Measurements from ENCODE around the gene OTOG.
A peak's percentile ranks its signal among the peaks of the same experiment; 100 is the strongest.

Gene OTOG

DNA sequence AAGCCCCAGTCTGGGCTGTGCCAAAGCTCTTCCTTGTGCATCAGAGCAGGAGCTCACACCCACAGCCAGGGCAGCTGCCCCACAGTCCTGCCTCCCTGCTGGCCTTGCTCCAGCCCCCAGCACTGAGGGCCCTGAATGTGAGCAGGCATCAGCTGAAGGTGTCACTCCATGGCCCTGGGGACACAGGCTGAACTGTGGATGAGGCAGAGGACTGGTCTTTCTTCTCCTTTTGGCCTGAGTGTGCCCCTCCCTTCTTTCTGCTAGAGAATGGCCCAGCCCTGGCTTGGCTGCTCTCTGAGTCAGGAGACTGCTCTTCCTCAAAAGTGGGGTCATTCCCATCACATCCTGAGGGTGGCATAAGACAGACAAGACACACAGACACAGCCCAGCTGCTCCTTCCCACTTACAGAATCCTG, 16.2 kb downstream of the OTOG start:
- DNase-seq (ENCODE audit: low read depth) = peak; percentile 52
- no peak overlapping the region for H3K4me3 ChIP-seq (ENCODE audit: low read depth, low read length)
- TF ChIP-seq, protein P1, sequence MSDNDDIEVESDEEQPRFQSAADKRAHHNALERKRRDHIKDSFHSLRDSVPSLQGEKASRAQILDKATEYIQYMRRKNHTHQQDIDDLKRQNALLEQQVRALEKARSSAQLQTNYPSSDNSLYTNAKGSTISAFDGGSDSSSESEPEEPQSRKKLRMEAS (IDR thresholded peaks at IDR 0.05; ENCODE audit: low read depth, low read length) = no peak
- TF ChIP-seq POLR2A (IDR thresholded peaks at IDR 0.05; ENCODE audit: extremely low read depth, insufficient read length) = no peak
- TF ChIP-seq, protein P2, sequence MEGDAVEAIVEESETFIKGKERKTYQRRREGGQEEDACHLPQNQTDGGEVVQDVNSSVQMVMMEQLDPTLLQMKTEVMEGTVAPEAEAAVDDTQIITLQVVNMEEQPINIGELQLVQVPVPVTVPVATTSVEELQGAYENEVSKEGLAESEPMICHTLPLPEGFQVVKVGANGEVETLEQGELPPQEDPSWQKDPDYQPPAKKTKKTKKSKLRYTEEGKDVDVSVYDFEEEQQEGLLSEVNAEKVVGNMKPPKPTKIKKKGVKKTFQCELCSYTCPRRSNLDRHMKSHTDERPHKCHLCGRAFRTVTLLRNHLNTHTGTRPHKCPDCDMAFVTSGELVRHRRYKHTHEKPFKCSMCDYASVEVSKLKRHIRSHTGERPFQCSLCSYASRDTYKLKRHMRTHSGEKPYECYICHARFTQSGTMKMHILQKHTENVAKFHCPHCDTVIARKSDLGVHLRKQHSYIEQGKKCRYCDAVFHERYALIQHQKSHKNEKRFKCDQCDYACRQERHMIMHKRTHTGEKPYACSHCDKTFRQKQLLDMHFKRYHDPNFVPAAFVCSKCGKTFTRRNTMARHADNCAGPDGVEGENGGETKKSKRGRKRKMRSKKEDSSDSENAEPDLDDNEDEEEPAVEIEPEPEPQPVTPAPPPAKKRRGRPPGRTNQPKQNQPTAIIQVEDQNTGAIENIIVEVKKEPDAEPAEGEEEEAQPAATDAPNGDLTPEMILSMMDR (IDR thresholded peaks at IDR 0.05; ENCODE audit: low read depth, low read length) = no peak
- TF ChIP-seq MYC (IDR thresholded peaks at IDR 0.05; ENCODE audit: low read depth, low read length) = no peak

DNA sequence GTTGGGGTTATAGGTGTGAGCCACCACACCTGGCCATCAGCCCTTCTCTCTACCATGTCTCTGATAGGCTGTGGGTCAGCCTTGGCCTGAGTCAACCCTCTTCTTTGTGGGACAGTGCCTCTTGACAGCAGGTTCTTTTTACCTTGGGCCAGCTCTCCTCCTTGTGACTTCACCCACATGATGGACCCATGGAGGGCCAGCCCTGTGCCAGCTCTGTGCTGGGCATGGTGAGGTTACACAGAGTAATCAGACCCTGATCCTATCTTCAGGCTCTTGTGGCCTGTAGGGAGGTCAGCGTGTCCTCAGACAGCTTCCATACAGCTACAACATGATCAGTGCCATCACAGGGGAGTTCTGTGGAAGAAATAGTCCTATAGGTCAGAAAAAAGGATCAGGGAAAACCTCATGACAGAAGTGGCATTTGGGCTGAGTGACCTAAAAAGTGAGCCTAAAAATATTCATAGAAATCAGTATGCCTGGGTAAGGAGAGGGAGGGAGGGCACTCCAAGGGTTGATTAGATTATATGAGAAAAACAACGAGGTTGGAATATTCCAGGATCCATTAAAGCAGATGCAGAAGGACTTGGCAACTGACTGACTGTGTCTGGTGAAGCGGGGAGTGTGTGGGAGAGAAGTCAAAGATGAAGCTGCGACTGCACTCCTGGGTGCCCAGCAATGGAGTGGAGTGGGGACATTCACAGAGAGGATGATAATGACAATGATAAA, 17.1 kb downstream of the OTOG start:
- no peak for DNase-seq (ENCODE audit: low read depth)
- no peak overlapping the region for H3K4me3 ChIP-seq (ENCODE audit: low read depth, low read length)
- TF ChIP-seq, protein P2 (IDR thresholded peaks at IDR 0.05; ENCODE audit: low read depth, low read length) = no peak

DNA sequence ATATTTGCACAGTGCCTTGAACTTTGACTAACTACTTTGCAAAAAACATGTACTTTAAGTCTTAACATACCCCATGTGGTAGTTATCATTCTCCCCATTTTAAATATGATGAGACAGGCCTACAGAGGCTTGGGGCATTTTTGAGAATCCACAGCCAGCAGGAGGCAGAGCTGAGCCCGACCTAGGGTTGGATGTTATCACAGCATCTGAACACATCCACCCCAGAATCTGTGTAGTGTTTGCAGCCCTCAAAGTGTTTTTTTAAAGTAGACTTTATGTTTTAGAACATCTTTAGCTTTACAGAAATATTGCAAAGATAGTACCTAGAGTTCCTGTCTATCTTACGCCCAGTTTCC, 17.6 kb downstream of the OTOG start:
- TF ChIP-seq POLR2A (IDR thresholded peaks at IDR 0.05; ENCODE audit: extremely low read depth, insufficient read length) (no peak), MYC (IDR thresholded peaks at IDR 0.05; ENCODE audit: low read depth, low read length) (no peak)
- TF ChIP-seq, protein P1 (IDR thresholded peaks at IDR 0.05; ENCODE audit: low read depth, low read length) = no peak
- TF ChIP-seq, protein P2 (IDR thresholded peaks at IDR 0.05; ENCODE audit: low read depth, low read length) = peak; percentile 48
- H3K4me3 ChIP-seq (ENCODE audit: low read depth, low read length) = no peak overlapping the region
- DNase-seq (ENCODE audit: low read depth) = peak; percentile 14

DNA sequence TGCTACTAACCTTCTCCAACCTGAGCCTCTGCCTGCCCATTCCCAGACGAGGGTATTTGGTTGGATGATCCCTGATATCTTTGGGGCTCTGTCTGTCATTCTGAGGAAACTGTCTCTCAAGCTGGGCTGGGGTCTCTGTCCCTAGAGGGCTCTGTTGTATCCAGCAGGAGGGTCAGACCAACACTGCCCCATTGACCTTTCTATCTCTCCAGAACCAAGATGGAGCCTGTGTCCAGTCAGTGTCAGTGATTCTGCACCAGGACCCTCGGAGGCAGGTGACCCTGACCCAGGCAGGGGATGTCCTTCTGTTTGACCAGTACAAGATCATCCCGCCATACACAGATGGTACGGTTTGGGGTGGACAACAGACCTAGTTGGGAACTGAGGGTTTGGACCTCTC, 21.9 kb downstream of the OTOG start:
- TF ChIP-seq POLR2A (IDR thresholded peaks at IDR 0.05; ENCODE audit: extremely low read depth, insufficient read length) = no peak
- TF ChIP-seq, protein P2 (IDR thresholded peaks at IDR 0.05; ENCODE audit: low read depth, low read length) = no peak
- TF ChIP-seq, protein P1 (IDR thresholded peaks at IDR 0.05; ENCODE audit: low read depth, low read length) = no peak
- no peak for TF ChIP-seq MYC (IDR thresholded peaks at IDR 0.05; ENCODE audit: low read depth, low read length)
- DNase-seq (ENCODE audit: low read depth) = no peak
- no peak overlapping the region for H3K4me3 ChIP-seq (ENCODE audit: low read depth, low read length)

DNA sequence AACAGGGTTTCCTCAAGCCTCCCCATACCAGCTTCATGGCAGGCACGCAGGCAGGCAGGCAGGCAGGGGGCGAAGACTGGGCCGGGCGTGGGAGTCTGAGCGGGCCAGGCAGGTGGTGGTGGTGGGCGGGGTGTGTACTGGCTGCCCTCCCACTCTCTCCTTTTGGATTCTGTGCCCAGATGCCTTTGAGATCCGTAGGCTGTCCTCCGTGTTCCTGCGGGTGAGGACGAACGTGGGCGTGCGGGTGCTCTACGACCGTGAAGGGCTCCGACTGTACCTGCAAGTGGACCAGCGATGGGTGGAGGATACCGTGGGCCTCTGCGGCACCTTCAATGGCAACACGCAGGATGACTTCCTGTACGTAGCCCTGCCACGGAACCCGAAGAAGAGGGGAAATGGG, 23.0 kb downstream of the OTOG start:
- no peak for DNase-seq (ENCODE audit: low read depth)
- H3K4me3 ChIP-seq (ENCODE audit: low read depth, low read length) = no peak overlapping the region
- TF ChIP-seq MYC (IDR thresholded peaks at IDR 0.05; ENCODE audit: low read depth, low read length) (no peak), POLR2A (IDR thresholded peaks at IDR 0.05; ENCODE audit: extremely low read depth, insufficient read length) (no peak)
- TF ChIP-seq, protein P1 (IDR thresholded peaks at IDR 0.05; ENCODE audit: low read depth, low read length) = no peak
- TF ChIP-seq, protein P2 (IDR thresholded peaks at IDR 0.05; ENCODE audit: low read depth, low read length) = no peak

Measured in NB4 (cell line).